TTC549 (cell line): ENCODE results near the gene ACTR3.

Source experiments
- FAIRE-seq: peaks from 2 replicates; lab custom pipeline; 2012; peaks lifted over from hg19 to GRCh38; lab: Jason Lieb, UNC

Gene ACTR3

DNA sequence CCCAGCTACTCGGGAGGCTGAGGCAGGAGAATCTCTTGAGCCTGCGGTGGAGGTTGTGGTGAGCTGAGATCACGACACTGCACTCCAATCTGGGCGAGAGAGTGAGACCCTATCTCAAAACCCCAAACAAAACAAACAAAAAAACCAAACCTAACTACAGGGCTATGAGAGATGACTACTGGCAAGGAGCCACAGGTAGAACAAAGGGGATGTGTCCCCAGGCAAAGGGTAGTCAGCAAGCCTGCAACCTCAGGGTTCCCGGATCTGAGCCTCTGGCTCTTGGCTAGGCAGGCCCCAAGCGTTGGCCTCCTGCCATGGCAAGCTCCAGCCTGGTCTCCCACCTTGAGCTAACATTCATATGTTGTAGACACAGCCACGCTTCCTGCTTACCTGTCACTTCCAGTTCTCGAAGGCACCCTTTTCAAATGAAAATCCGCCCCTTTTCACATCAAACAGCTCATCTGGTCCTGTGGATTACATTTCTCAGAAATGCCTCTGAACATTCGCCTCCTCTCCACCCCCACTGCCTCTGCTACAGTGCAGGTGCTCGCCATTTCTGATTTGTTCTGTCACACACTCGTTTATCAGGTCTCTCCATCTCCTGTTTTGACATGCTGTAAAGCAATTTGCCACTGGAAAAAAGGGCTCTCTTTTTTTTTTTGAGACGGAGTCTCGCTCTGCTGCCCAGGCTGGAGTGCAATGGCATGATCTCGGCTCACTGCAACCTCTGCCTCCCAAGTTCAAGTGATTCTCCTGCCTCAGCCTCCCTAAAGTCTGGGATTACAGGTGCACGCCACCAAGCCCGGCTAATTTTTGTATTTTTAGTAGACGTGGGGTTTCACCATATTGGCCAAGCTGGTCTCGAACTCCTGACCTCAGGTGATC is 13.1 kb upstream of the ACTR3 start:
- FAIRE-seq: no peak

DNA sequence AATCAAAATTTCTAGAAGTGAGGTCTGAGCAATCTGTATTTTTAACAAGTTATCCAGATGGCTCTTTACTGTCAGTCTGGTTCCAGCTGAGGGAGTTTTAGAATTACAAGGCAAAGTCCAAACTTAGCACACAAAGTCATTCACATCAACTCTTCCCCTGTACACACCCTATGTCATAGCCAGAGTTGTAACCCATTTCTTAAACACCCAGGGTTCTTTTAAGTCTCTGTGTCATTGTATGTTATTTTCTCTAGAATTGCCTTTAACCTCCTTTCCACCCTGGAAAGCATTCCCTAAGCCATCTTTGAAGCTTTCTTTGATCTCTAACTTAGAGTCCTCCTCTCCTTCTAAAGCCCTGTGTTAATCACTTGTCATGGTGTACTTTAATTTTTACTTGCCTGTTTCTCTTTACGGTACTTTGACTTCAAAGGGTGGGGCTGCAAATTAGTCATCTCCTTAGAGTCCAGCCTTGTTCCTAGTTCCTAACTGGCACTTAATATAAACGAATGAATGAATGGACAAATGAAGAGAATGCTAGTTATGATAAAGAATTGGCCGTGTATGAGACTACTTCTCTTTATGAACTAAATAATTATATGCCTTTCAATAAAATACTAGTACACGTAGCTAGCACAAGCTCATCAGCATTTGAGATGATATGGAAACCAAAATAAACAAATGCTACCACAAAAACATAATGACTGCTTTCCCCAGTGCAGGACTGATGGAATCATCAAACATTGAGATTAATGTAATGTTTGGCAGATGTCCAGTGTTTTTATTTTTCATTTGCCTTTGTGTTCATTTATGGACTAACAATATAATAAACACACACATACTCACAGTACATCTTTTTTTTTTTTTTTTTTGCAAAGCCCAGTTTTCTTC is 11.9 kb upstream of the ACTR3 start:
- no peak for FAIRE-seq

DNA sequence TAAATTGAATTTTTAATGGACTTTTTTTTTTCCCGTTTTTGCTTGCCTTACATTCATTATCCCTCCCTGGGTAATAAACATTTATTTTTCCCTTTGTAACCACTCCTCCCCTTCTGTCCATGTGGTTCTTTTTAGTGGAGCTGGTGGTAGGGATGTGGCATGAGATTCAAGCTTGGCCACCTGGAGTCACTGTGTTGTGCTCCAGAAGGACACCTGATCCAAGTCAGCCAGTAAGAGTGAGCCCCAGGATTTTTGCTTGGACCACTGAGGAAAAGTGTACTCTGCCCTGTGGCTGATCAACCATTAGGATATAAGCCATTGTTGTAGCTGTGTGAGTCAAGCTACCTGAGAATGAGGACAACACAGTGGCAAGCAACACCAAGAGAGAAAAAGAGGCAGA is 11.1 kb upstream of the ACTR3 start:
- no peak for FAIRE-seq

DNA sequence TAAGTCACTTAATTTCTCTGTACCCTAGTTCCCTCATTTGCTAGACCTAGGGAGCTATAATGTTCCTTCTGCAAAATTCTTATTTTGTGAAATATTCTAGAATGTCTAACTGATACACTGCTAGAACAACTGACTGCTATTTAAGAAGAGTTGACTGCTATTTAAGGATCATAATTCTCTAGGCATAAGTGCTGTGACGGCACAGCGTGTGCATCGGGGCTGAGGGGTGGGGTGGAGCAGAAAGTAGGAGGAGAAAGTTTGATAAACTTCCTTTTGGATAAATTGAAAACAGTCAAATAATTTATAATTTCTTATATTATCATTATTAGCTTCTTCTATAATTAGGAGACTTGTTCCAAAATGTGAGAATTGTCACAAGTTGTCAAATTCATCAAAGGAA is 10.4 kb upstream of the ACTR3 start:
- no peak for FAIRE-seq

DNA sequence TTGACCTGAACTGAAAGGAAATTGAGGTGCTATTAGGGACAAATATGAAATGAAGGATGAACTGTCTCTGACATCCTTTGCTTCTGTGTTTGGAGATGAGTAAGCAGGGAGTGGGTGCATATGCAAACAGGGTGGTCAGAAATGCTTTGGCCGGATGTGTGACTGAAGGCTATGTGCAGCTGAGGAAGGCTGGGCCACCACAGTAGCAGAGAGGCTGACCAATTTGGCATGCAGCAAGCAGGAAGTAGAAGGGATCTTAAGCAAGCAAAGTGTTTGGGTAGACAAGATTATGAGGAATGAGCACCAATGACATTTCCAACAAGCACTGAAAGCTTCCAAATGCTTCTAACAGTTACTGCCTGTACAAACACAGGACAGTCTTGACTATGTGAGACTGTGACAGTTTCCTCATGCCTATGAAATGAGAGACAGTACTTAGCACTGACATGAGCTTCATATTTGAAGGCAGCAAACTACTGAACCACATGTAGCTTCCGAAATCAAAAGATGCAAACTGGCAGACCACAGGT is 3.3 kb upstream of the ACTR3 start:
- no peak for FAIRE-seq

DNA sequence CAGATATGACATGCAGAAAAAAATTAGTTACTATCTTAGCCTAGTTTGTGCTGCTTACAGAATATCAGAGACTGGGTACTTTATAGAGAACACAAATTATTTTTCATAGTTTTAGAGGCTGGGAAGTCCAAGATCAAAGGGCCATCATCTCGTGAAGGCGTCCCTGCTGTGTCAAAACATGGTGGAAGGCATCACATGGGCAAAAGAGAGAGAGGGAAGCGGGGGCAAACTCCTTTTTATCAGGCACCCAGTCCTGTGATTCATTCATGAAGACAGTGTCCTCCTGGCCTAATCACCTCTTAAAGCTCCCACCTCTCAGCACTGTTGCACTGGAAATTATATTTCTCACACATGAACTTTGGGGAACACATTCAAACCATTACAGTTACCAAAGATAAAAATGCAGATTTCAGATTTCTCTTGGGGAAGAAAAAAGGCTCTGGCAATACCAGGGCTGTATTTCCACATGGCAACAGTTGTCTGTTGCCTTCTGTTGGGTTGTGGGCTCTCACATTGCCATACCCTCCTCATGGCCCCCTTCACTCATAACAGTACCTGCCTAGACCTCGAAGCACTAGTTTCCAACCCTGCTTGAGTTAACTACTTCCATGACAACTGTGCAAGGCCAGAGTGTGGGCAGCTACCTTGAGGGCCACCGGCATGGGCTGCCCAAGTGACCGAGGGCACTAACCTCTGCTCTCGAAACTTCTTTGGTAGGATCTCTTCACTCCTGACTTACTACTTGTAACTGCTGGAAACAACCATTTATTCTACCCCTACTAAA is 2.7 kb upstream of the ACTR3 start:
- no peak for FAIRE-seq

DNA sequence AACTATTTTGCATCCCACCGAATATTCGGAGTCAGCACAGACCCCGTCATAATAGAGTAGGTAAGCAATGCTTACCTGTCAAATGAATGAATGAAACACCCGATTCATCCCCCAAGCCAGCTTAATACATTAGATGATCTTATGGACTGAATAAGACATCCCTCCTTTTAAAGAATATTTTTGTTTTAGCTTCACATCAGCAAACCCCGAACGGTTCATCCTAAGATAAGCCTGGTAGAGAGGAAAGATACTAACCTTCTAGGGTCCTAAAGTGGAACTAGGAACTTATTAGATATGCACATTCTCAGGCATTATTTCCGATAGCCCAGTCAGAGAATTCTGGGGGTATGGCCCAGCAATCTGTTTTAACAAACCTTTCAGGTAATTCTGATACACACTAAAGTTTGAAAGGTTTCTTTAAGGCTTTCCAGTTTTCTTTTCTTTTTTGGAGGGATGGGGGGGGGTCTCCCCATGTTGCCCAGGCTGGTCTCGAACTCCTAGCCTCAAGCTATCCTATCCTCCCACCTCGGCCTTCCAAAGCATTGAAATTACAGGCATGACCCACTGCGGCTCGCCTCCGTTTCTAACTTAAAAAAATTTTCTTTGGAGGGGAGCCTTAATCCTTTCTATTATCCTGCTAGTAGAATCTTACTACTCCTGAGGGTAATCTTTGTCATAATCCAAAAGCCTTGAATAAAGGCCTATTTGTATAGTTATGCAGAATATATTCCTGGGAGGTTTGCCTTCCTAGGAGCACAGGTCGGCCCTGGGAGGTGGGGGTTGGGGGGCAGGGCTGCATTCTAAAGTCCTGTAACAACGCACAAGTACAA is 1.0 kb upstream of the ACTR3 start:
- FAIRE-seq: no peak

DNA sequence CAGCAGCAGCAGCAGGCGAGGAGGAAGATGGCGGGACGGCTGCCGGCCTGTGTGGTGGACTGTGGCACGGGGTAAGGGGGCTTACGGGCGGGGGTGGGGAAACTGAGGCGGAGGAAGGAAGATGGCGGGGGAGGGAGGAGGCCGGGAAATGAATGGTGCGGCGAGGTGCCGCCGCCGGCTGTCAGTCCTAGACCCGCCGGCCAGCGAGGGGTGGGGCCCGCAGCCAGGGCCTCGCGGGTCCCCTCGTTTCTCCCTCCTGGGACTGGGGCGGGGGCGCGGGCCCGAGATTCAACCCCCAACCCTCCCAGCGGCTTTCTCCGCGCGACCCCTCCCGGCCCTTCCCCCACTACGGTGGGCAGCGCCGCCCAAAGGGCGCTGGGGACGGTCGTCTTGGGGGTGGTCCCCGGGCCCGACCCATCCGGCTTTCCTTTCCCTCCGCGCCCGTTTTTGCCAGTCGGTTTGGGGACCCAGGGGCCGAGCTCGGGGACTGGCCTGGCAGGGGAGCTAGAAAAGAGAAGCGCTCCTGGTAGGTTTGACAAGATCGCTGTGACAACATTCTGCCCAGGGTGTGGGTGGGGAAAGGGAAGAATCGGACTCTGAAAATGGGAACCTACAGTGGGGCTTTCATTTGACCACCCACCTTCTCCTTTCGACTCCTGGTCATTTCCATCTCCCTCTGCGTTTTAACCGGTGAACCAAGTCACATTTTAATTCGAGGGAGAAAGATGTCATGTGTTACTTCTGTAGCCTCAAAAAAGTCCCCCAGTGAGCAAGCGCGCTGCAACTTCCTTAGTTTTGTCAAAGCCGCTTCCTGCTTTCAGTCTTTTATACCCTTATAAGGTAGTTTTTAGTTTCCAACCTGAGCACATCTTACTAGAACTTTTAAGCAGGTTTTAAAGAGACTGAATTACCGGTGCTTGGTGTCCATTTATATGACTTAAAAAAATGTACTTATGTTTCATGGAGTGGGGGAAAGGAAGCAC is 655 bp downstream of the ACTR3 start:
- no peak for FAIRE-seq

DNA sequence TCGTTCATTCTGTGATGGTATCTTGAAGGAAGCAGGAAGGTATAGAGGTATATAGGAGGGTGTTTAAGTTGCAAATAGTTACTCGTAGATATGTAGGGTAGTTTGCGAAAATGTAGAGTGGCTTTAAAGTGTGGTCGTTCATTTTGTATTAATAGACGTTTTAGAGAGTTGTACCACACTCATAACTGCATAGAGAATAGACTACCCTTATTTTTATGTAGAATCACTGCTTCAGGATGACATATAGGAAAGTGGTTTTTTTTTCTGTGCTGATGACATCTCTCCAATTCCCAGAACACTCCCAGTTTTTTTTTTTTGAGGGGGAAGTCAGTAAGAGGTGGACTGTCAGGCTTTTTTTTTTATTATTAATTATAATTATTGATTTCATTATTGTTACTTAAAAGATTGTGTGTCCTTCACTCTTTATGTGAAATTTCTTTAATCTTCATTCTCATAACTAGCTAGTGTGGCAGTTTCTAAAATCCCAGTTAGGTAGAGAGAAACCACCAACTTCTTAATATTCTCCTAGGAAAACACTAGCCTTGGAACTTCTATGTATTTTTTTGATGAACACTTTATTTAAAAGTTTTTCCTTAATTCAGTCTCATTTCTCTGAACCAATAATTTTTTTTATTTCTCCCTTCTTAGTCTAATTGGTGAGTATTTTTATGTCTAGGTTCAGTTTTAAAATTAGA is 1.5 kb downstream of the ACTR3 start:
- FAIRE-seq: no peak

DNA sequence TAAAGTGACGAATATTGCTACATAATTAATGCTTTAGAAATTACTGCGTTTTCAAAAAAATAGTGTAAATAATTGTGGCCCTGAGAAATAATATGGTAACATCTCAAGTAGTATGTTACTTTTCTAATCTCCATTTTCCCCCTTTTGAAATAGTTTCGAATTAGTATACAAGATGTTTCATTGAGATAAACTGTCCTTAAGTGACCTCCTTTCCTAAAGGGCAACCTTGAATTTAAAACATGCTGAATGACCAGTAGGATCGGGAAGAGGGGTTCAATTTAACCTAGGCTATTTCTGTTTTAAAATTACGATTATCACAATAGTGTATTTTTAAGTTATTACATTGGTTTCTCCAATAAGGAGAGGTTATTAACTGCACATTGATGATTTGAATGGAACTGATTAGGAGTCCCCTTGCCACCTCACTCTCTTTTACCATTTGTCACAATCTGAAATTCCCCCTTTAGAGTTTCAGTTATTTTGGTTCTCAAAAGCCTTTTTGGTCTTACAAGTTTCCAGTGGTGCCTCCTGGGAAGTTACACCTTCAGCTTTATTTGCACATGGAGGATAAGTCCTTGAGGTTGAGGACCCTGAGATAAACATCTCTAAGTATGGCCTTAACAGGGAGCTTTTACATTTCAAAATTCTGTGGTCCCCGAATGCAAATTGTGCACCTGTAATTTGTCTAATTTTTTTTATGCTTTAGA is 2.3 kb downstream of the ACTR3 start:
- no peak for FAIRE-seq

DNA sequence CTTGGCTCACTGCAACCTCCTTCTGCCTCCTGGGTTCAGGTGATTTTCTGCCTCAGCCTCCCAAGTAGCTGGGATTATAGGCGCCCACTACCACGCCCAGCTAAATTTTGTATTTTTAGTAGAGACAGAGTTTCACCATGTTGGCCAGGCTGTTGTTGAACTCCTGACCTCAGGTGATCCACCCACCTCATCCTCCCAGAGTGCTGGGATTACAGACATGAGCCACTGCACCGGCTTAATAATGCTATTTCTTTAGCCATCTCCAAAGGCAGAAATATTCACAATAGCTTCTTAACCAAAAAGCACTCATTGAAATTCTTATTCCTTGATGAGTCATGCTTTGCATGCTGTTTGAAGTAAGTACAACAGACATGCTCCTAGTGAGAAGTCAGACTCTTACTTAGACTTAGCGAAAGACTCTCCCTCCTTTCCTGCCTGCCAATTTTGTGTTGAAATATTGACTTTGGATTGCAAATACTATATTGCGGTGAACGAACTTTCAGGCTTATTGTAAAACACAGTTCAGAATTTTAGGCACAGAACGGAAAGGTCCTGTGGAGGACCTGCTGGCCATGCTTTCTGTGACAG is 4.4 kb downstream of the ACTR3 start:
- no peak for FAIRE-seq

DNA sequence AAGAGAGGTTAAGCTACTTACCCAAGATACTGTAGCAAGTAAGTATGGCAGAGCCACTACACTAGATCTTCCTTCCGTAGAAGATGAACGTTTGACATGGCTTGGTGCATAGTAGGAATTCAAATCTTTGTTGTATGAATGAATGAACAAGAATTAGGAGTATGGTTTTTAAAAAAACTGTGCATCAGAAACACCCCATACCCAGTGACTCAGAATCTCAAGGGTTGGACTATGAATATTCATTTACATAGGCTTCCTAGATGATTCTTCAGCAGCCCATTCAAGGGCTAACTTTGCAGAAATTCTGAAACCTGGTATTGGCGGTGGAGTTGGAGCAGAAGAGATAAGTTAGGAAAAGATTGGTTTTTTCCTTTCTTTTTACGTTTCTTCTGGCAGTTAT is 5.4 kb downstream of the ACTR3 start:
- no peak for FAIRE-seq

DNA sequence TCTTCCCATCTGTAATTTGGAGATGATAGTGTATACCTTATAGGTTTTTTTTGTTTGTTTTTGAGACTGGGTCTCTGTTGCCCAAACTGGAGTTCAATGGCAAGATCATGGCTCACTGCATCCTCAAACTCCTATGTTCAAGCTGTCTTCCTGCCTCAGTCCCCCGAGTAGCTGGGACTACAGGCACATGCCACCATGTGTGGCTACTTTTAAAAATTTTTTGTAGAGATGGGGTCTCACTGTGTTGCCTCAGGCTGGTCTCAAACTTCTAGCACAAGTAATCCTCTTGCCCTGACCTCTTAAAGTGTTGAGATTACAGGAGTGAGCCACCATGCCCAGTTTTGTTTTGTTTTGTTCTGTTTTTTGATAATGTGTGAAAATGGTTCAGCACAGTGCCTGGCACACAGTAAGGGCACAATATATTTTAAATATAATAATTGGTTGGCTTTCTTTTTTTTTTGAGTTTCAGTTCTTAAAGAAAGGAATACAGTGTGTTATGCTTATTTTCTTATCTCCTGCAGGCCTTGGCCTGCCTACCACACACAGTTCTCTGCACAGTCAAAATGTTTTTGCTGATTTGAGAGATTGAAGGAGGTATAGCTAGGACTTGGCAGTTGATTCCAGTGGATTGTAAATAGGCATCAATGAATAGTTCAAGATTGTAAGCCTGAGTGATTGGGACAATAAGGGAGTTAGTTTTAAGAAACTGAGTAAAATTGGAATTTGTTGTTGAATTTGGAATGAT is 6.1 kb downstream of the ACTR3 start:
- FAIRE-seq: no peak

DNA sequence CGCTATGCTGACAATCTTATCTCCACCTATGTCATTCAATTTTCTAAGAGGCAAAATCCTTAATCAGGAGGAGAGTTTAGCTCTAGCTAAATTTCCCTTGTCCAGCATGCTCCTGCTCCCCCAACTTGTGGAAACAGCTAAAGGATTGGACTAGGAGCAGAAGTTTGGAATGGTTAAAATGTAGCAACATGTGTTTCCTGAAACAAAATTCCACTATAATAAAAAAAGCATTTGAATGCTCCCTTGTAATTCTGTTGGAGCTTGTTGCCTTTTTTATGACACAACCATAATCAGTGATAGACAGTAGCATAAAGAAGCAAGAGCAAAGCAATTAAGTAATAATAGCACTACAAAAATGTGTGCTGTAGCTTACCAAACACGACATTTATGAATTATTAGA is 6.9 kb downstream of the ACTR3 start:
- no peak for FAIRE-seq

DNA sequence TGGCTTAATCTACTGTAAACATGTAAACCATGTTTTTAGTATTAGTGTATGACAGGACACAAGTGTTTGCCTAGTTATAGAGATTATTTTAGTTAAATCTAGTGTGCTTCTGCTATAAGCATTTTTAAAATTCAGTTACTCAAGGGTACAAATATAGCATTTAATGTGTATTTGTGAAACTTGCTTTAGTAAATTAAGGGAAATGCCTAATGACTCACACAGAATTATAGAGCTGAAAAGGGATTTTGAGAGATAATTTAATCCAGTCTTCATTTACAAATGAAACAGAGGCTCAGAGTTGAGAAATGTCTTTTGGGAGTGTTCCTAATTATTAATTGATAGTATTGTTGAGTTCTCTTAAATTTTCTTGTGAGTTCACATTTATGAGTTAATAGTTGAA is 8.2 kb downstream of the ACTR3 start:
- peak; percentile 47 for FAIRE-seq

DNA sequence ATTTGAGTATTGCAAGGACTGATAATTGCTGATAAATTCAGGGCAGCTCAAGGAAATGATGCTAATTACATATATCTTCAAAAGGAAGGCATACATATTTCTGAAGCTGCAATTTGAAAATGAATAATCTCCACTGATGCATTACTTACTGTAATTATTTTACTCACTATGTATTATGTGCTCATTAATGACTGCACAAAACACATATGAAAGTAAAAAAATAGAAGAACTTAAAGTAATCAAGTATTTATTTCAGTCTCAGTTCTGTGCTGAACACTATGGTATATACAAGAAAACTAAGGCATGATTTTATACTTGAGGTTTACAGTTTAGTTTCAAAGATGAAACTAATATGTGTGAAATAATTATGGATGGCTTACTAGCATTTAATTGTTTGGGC is 9.3 kb downstream of the ACTR3 start:
- FAIRE-seq: peak; percentile 3

DNA sequence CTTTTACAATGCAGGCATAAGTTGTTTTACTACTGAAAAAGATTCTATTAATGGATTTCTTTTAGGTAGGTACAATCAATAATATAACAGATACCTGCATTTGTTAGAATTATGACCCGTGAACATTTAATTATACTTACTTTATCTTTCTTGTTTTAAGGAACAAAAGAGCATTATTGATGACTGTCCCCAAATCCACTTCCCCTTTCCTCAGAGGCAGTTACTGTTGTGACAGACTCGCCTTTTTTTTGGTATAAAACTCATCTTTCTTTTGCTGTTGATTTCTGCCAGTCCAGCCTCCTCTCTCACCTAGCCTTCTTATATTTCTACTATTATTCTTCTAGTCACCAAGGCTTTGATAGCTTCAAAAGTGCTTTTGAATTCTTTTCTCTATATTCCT is 12.1 kb downstream of the ACTR3 start:
- no peak for FAIRE-seq

DNA sequence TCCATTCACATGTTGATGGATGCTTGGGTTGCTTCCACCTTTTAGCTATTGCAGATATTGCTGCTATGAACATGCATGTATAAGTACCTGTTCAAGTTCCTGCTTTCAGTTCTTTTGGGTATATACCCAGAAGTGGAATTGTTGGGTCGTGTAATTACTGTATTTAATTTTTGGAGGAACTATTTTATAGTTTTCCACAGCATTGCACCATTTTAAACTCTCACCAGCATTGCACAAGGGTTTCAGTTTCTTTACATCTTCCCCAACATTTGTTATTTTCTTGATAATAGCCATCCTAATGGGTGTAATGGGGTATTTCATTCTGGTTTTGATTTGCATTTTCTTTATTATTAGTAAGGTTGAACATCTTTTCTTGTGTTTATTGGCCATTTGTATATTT is 16.0 kb downstream of the ACTR3 start:
- FAIRE-seq: no peak
